Occipital lobe (tissue), 2 donors: Measurements from ENCODE around the gene PPP4C. TPM values are rescaled to one million over a fixed set of nuclear protein-coding genes. Genes with fewer than 3 reads are reported as not detected.
"Not testable (repeated sequence)": the region's sequence is repeated elsewhere in the genome, so short reads cannot be mapped to it uniquely, and the experiment has no call there.

Experiments
- DNase-seq: peaks from one replicate; lab custom pipeline; 2025; lab: John Stamatoyannopoulos, UW
- total RNA-seq: library from RNA; depleted of rRNA; stranded (reverse); fragments of >200 nt; gene quantifications from one replicate; pipeline ENCODE4 v1.2.3, GENCODE V29; 2014

PPP4C gene
- total RNA-seq, 1 donor from 2014 or later, result 81.4 TPM

DNA sequence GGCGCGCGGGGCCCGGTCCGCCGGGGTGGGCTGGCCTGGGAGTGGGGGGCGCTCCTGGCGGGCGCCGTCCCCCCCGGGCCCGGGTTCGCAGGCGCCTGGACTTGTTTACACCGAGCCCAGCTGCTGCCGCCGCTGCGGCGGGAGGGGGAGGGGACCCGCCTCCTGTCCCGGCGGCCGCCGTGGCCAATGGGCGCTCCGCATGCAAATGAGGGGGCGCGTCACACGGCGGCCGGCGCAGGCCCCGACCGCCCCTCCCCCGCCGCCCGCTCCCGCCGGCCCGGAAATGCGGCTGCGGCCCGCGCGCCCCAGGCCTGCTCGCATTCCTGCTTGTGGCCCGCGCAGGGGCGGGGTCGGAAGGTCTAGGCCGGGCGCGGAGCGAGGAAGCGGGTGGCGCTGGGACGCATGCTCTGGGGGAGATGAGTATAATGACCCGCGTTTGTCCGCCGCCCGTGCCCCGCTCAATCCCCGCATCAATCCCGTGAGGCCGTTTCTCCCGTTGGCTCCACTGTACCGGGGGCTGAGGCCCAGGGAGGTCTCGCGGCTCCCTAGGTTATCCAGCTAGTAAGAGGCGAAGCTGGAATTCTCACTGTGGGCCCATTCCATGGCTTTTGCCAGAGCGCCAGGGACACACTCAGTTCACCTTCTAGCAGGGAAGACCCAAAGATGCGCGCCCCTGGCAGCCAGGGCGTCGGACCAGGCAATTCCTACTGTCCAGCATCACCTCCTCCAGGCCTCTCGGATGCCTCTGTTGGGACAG lies 20.5 kb downstream of the PPP4C start, which contains the start of gene YPEL3:
YPEL3 (minus strand) TSS at position 109 of the 757 bp plus-strand sequence. CDS start 731 bp downstream, outside the sequence.
- DNase-seq, result peak; percentile 89

DNA sequence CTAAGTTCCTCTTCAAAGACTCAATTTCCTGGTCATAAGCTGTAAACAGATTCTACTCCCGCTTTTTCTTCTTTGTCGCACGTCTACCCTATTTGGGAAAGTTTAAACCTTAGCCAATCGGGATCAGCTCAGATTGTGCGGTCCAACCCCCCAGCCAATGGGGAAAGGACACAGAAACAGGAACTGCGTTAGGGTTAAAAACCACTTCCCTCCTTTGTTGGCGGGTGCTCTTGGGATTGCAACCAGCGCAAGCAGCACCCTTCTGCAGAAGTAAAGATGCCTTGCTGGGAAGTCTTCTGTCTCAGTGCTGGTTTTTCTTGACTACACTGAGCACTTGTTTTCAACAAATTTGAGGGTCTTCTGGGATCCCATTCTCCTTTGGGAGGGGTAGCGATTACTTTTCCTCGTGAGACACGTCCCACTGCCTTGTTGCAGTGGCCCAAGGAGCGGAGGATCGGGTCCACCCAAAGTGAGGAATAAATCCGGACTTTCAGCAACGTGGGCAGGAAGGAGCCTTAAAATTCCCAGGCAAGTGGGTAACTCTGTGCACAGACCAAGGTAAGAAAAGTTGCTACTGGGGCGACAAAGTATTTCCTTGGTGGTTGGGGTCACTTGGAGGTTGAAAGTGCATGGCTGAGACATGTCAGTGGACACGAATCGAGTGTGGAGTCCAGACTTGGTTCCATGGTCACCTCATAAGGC lies 21.2 kb downstream of the PPP4C start:
- DNase-seq, result no peak

DNA sequence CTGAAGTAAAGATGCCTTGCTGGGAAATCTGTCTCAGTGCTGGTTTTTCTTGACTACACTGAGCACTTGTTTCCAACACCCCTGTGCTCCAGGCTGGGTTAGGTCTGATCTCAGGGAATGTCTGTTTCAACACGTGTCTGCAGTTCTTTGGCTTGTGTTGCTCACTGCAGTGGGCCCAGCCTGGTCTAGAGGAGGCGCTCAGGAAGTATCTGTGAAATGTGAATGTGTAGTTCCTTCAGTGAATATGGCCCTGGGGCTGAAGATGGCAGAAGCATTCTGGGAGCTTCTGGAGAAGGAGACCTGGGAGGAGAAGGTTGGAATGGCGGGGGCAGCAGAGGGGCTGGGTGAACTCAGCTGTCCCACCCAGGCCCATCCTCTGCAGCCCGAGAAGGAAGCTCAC lies 28.3 kb downstream of the PPP4C start:
- DNase-seq, result no peak

DNA sequence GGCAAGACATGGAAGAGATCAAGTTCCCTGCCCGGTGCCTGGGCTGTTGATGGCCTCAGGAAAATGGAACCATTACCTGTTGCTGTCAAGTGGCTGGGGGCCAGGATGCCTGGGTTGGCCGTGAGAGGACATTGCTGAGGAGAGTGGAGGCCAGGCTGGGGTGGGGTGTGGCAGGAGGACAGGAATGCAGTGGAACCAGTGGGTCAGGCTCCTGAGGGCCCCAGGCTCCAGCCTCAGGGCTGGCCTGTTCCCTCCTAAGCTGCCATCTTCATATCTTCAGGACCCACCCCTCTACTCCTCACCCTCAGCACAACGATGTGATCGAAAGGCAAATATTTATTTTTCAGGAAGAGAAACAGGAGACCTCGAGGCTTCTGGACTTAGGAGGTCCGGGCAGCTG lies 28.7 kb downstream of the PPP4C start:
- DNase-seq, result no peak

DNA sequence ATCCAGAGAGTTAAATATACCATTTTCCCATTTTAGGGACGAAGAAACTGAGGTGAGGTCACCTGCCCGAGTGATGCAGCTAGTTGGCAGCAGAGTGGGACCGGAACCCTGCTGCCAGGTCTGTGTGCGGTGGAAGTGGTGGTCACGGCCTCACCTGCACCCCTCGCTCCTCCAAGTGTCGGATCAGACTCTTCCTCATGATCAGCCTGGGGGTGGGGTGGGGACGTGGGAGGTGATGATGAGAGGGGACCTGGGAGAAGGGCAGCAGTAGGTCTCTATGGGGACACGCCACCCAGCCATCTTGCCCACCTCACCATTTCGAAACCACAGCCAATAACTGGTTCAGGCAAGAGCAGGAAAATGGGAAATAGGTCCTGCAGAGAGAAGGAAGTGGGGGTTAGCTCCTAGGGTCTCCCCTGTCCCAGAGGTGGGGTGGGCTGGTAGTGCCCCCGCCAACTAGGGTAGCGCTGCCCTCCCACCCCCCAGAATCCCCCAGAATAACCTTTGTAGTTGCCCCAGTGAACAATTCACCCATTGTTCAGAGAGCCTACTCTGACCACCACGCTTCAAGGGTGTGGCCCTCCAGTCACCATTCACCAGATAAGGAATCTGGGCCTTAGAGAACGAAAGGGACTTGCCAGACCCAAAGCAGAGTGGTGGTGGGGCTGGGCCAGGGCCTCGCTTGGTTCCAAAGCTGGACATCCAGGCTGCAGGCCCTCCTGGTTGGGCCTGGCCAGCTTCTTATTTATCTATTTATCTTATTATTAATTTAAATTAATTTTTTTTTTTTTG lies 32.5 kb downstream of the PPP4C start:
- DNase-seq, result no peak

DNA sequence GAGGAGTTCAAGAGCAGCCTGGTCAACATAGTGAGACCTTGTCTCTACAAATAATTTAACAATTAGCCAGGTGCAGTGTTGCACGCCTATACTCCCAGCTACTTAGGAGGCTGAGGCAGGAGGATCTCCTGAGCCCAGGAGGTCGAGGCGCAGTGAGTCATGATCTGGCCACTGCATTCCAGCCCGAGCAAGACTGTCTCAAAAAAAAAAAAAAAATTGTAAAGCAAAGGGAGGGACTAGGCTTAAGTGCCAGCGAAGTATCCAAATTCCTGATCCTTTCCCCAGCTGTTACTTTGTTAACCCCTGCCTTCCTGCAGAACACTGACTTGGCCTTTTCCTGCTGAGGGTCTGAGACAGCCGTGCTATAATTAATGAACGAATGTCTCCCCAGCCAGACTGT lies 34.9 kb downstream of the PPP4C start:
- no peak for DNase-seq

DNA sequence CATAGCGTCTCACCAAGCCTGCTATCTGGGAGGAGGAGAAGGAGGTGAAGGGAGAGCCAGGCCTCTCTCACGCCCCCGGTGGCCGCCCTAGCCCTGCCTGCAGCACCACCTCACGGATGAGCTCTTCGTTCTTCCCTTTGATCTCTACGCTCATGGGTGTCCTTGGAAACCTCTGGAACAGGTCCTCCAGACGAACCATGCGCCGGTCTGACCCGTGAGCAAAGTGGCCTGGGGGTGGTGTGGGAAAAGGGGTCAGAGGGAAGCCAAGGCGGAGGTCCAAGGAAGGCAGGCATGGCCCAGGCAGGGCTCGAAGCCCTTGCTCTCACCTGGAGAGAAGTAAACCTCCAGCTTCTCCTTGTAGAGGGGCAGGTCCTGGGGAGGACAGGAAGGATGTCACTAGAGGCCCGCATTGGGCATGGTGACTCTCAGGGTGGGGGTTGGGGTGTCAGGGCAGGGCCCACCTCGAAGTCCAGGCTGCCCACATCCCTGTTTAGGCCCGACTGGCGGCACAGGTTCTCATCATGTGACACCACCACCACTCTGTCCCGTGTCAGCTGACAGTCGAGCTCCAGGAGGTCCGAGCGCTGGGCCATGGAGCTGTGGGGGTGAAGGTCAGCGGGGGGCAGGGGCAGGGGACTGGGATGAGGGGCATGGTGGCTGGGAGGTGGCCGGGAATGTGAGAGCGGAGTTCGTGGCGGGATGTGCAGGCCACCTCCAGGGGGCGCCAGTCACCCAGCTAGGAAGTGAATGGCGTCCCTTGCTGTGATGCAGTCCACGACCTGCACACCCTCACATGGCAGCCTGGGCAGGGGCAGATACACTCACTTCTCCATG lies 36.6 kb downstream of the PPP4C start:
- no peak for DNase-seq

DNA sequence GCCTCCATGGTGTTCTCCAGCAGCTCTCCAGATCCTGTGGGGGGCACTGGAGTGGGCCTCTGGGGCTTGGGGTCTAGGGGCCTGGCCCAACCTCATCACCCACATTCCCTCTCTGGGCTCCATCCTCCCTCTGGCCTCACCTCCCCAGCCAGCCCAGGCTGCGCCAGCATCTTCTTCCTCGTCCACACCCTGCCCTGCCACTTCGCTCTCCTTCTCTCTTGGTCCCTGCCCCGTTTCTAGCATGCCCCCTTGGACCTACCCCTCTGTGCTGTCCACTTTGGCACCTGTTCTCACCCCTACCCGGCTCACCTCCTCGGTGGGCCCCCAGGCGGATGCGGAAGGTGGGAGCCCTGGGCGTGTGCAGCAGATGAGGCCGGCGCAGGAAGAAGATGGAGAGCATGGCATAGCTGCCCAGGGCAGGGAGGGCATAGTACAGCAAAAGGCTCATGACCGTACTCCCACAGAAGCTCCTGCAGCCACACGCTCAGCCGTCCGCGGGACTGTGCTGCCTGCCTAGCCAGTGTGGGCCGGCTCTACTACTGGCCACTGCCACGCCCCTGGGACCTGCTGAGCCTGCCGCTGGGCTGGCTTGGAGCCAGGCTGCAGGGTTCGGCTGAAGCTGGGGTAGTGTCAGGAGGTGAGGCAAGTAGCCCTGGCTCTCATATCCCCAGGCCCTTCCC lies 37.4 kb downstream of the PPP4C start, which contains the start of gene GDPD3:
GDPD3 (minus strand) TSS at position 507 of the 680 bp plus-strand sequence; CDS start at position 448, 59 bp downstream.
- no peak for DNase-seq

DNA sequence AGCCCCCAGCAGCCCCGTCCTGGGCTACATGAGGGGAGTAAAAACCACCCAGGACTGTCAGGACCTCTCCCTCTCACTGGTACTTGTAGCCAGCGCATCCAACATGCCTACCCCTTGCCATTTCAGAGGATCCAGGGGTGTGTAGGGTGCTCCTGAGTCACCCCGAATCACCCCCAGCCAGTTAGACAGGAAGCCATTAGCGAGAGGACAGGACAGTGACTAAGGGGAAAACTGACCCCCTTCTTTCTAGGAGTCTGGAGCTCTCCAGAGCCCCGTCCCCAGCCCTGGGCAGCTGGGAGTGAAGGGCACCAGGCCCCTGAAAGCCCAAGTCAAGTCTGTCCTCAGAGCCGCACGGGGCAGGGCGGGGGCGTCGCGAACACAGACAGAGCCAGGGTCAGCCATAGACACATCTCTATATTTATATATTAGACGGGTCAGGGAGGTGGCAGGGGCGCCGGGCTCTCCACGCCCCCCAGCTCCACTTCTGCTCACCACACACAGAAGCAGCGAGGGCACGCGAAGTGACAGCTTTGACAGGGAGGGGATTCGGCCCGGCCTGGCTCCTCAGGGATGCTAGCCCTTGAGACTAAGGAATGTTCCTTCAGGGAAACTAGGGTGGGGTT lies 38.0 kb downstream of the PPP4C start:
- no peak for DNase-seq

DNA sequence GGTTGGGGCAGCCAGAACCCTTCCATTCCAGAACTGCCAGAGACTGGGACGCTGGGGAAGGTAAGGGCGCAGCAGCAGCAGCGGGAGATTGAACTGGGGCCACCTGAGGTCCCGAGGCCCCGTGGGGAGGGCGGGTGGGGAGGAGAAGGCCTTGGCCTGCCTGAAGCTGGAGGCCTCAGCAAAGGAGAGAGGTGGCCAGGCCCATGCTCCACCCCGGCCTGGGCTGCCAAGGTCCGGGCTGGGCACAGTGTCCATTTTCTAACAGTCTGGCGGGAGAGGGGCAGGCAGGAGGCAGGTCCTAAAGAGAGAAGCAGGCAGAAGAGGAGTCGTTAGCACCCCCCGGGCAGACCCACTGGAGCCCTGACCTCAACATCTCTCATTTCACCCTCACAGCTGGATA lies 38.6 kb downstream of the PPP4C start:
- DNase-seq, result no peak

DNA sequence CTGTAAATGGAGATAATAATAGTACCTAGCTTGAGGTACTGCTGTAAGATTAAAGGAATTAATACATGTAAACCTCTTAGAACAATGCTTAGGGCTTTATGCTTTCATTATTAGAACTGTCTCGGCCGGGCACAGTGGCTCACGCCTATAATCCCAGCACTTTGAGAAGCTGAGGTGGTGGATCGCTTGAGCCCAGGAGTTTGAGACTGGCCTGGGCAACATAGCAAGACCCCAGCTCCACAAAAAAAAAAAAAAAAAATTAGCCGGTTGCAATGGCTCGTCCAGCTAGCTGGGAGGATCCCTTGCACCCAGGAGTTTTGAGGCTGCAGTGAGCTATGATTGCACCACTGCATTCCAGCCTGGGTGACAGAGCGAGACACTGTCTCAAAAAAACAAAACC lies 39.0 kb downstream of the PPP4C start:
- not testable (repeated sequence) for DNase-seq

DNA sequence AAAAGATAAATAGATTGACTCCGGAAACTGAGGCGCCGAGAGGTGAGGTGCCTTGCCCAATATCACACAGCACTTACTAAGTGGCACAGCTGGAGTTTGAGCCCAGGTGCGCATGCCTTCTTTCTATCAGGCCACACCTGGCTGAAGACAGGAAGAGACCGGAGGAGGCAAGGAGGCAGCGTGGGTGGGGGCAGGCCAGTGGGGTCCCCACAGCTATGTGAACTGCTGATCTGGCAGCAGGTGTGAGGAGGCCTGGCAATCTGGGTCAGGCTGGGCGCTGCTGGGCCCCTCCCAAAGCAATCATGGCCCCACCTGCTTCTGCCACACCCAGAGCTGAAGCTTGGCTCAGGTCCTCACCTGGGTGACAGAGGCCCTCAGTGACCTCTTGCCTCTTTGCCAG lies 39.4 kb downstream of the PPP4C start:
- no peak for DNase-seq

DNA sequence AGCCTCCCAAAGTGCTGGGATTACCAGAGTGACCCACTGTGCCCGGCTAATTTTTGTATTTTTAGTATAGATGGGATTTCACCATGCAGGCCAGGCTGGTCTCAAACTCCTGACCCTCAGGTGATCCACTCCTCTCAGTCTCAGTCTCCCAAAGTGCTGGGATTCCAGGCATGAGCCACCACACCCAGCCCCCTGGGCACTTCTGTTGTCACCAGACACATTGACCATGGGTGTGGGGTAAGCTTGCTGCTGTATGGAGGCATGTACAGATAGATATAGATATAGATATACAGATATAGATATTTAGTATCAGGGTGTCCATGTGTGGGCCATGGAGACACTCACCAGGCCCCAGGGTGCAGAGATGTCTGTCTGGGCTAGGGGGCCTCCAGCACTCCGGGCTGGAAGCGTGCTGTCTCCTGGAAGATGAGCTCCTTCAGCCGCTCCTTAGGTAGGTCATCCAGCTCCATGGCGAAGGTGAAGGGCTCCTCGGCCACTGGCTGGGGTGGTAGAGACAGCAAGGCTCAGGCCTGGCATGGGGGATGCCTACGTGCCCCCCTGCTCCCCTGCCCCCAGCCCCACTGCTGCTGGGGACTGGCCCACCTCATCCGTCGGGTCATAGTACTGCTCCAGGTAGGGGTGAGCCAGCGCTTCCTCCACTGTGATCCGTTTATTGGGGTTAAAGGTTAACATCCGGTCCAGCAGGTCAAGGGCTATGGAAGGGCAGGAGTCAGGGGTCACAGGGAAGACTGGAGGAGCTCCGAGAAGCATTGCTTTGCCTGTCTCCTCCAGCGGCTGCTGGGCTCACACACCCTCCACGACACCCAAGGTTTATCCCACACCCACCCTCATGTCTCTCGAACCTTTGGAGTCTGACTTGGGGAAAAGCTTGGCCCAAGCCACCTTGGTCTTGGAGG lies 40.8 kb downstream of the PPP4C start:
- no peak for DNase-seq

DNA sequence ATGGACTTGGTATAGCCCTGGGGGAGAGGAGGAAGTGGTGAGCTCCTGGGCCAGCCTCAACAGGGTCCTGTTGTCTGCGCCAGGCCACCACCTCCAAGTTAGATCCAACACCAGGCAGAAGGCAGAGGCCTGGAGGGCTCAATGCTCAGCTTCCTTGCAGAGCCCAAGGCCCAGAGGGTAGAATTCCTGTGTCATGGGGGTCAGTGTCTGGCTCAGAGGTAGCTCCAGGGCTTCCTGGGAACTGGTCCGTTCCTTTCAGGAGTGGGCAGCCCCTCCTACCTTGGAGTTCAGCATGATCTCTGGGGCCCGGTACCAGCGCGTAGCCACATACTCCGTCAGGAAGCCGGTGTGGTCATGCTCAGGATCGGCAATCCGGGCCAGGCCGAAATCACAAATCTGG lies 42.0 kb downstream of the PPP4C start:
- no peak for DNase-seq

DNA sequence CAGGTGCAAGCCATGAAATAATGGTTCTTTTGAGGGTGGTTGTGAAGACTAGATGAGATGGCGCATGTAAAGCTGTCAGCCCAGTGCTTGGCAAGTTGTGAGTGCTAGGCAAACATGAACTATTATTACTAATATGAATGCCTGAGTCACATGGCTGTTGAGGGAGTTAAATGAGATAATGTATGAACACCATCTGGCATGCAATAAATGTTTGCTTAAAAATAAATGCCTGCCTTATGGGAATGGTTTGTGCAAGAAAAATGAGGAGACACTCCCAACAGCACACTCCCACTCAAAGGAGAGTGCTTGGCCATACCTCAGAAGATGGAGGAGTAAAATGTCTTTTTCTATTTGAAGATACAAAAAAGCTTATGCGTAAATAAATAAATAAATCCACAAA lies 43.6 kb downstream of the PPP4C start:
- no peak for DNase-seq

DNA sequence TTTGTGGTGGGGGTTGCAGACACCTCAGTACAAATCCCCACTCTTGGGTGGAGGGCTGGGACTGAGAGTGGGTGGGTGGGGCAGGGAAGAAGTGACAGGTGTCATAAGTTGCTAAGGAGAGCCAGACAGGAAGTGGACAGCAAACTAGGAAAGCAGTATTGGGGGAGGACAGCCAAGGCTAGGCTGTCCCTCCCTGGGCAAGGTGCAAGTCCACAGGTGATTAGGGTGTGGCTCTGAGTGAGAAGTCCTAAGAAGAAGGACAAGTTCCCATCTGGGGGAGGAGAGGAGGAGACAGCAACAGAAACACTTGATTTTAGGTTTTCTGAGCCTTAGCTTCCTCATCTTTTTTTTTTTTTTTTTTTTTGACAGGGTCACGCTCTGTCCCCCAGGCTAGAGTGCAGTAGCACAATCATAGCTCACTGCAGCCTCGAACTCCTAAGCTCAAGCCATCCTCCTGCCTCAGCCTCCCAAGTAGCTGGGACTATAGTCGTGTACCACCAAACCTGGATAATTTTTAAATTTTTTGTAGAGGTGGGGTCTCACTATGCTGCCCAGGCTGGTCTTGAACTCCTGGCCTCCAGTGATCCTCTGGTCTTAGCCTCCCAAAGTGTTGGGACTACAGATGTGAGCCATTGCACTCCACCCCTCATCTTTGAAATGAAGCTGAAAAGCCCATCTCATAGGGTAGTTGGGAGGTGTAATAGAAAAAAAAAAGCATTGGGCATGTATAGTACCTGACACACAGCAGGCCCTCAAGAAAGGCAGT lies 44.7 kb downstream of the PPP4C start:
- DNase-seq, result no peak

DNA sequence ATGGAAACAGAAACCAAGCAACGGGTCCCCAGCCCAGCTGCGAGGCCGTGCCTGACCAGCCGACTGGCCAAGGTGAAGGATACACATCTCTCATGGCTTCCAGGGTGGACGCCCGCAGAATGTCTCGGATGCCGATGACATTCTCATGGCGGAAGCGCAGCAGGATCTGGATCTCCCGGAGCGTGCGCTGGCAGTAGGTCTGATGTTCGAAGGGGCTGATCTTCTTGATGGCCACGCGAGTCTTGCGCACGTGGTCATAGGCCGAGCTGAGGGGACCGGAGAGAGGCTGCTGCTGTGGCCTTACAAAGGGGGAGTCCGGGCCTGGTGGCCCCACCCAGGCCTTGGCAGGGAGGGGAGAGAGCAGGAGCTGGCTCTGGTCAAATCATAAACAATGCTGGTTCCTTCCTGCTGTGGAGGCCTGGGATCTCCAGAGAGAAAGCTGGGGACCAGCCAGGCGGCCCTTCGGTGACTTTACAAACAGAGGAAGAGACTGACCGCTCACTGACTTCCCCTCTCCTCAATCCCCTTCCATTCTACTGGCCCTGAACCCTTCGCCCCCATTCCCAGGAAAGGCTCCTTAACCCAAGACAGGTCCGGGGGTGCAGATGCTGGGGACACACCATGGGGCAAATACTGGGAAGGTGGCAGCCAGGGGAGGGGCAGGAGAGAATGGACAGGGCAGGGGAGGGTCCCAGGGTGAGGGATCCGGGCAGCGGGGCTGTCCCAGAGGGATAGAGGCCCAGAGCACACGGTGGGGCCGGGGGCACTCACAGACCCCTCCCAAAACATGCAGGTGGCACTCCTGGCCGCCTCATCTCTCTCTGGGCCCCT lies 46.2 kb downstream of the PPP4C start:
- no peak for DNase-seq
